IPS-11a (cell line): ENCODE results near the gene TLN1.

Source experiments
- H3K4me3 ChIP-seq: one replicate; pipeline ENCODE4 v1.5.1; 2013; ENCODE audit warnings: low read depth, low read length, control low read depth

The TLN1 gene

GRCh38 chr9:35711501-35712428 is 20.2 kb downstream of the TLN1 start:
- no peak overlapping the region for H3K4me3 ChIP-seq

GRCh38 chr9:35710818-35711500 is 21.0 kb downstream of the TLN1 start:
- no peak overlapping the region for H3K4me3 ChIP-seq

- H3K4me3 ChIP-seq: no peak overlapping the region
These were observed 23.8 kb downstream of the TLN1 start for GRCh38 chr9:35708146-35708545.

- H3K4me3 ChIP-seq: no peak overlapping the region
These were observed 25.0 kb downstream of the TLN1 start for GRCh38 chr9:35706951-35707350.

- no peak overlapping the region for H3K4me3 ChIP-seq
These were observed 26.1 kb downstream of the TLN1 start for GRCh38 chr9:35705836-35706430.

- no peak overlapping the region for H3K4me3 ChIP-seq
These were observed 26.6 kb downstream of the TLN1 start for GRCh38 chr9:35705372-35705771.

GRCh38 chr9:35703906-35704672 is 27.9 kb downstream of the TLN1 start:
- H3K4me3 ChIP-seq: no peak overlapping the region

GRCh38 chr9:35702696-35703095 is 29.3 kb downstream of the TLN1 start:
- no peak overlapping the region for H3K4me3 ChIP-seq

GRCh38 chr9:35700942-35701341 is 31.1 kb downstream of the TLN1 start:
- H3K4me3 ChIP-seq: no peak overlapping the region

GRCh38 chr9:35700031-35700430 is 32.0 kb downstream of the TLN1 start:
- no peak overlapping the region for H3K4me3 ChIP-seq

- no peak overlapping the region for H3K4me3 ChIP-seq
These were observed 33.8 kb downstream of the TLN1 start for GRCh38 chr9:35698231-35698630.

- H3K4me3 ChIP-seq: no peak overlapping the region
These were observed 34.5 kb downstream of the TLN1 start for GRCh38 chr9:35697486-35697885.

GRCh38 chr9:35696520-35697215 is 35.3 kb downstream of the TLN1 start:
- no peak overlapping the region for H3K4me3 ChIP-seq

GRCh38 chr9:35695943-35696401 is 36.0 kb downstream of the TLN1 start:
- H3K4me3 ChIP-seq: no peak overlapping the region

- no peak overlapping the region for H3K4me3 ChIP-seq
These were observed 40.2 kb downstream of the TLN1 start for GRCh38 chr9:35691757-35692301.

GRCh38 chr9:35691334-35691650 is 40.7 kb downstream of the TLN1 start:
- peak overlapping the region; percentile 54 for H3K4me3 ChIP-seq

- H3K4me3 ChIP-seq: peak overlapping the region; percentile 89
These were observed 41.2 kb downstream of the TLN1 start for GRCh38 chr9:35690614-35691333.

- H3K4me3 ChIP-seq: peak overlapping the region; percentile 89
These were observed 41.7 kb downstream of the TLN1 start for GRCh38 chr9:35690294-35690613.

GRCh38 chr9:35689542-35690293 is 42.3 kb downstream of the TLN1 start, which contains the start of gene TPM2:
TSS of gene TPM2 (minus strand) at chr9:35689925. CDS start at chr9:35689817, 108 bp downstream.
- peak within 1 kb of the TSS; percentile 89 for H3K4me3 ChIP-seq
